Measurements from ENCODE around the gene PSME2.

DNA sequence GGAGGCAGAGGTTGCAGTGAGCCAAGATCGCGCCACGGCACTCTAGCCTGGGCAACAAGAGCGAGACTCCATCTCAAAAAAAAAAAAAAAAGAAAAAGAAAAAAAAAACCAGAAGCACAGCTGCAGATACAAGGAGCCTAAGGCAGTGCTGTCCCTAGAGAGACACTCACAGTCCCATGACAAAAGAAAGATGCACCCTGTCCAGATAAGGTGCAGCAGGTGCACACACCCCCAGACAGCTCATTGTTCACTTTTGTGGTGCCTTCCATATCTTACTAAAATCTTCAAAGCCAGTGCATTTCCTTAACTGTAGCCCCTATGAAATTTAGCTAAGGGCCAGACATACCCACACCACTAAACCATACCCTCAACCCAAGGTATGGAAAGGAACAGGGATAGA lies 24.0 kb downstream of the PSME2 start:
- TF ChIP-seq POLR2AphosphoS5 (IDR thresholded peaks at IDR 0.05; ENCODE audit: low read depth): no peak
- TF ChIP-seq, protein P1, sequence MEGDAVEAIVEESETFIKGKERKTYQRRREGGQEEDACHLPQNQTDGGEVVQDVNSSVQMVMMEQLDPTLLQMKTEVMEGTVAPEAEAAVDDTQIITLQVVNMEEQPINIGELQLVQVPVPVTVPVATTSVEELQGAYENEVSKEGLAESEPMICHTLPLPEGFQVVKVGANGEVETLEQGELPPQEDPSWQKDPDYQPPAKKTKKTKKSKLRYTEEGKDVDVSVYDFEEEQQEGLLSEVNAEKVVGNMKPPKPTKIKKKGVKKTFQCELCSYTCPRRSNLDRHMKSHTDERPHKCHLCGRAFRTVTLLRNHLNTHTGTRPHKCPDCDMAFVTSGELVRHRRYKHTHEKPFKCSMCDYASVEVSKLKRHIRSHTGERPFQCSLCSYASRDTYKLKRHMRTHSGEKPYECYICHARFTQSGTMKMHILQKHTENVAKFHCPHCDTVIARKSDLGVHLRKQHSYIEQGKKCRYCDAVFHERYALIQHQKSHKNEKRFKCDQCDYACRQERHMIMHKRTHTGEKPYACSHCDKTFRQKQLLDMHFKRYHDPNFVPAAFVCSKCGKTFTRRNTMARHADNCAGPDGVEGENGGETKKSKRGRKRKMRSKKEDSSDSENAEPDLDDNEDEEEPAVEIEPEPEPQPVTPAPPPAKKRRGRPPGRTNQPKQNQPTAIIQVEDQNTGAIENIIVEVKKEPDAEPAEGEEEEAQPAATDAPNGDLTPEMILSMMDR (IDR thresholded peaks at IDR 0.05; ENCODE audit: insufficient read depth, low read length): no peak
